NCI-H748 (cell line): ENCODE data around the gene PEX11B.
A peak's percentile ranks its signal among the peaks of the same experiment; 100 is the strongest.
"Not testable (repeated sequence)": the region's sequence is repeated elsewhere in the genome, so short reads cannot be mapped to it uniquely, and the experiment has no call there.

Source experiments
- DNase-seq: peaks from one replicate; lab custom pipeline; 2025; ENCODE audit not compliant: unreplicated experiment; lab: John Stamatoyannopoulos, UW

PEX11B gene

DNA sequence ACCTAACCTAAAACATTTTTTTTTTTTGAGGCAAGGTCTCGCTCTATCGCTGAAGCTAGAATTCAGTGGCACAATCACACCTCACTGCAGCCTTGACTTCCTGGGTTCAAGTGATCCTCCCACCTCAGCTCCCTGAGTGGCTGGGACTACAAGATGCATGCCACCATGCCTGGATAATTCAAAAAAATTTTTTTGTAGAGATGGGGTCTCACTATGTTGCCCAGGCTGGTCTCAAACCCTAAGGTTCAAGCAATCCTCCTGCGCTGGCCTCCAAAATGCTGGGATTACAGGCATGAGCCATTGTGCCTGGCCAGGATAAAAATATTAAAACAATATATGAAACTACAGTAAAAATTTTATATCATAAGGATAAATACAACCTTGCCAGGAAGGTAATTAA lies 34.4 kb upstream of the PEX11B start:
- no peak for DNase-seq

DNA sequence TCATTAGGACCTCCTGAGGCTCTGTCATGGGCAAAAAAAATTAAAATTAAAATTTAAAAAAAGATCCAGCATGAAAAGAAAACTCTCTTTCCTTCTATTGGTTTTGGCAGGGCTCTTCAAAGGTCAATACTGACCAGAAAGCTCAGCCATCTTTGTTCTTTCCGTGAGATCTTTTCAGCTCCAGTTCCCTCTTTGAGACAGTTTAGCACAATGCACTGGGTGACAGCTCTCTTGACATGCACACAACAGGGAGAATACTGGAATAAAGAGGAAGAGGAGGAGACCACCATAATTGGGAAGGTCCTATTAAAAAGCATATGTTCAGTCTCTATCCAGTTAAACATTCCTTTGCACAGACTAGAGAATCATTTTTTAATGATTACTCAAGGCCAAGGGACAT lies 33.0 kb upstream of the PEX11B start:
- DNase-seq = no peak

DNA sequence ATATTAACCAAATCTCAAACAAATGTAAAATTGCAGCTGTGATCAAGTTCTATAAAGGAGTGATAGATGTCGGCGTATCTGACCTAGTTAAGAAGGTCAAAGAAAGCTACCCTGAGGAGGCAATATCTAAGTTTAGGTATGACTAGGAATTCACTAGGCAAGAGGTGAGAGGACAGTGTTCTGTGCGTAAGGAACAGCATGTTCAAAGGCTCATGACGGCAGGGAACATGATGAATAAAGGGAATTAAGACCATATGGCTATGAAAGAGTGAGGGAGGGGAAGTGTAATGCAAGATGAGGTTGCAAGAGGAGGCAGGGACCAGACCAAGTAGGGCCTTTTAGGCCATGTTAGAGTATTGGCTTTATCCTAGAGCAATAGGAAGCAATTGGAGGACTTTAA lies 30.7 kb upstream of the PEX11B start:
- no peak for DNase-seq

DNA sequence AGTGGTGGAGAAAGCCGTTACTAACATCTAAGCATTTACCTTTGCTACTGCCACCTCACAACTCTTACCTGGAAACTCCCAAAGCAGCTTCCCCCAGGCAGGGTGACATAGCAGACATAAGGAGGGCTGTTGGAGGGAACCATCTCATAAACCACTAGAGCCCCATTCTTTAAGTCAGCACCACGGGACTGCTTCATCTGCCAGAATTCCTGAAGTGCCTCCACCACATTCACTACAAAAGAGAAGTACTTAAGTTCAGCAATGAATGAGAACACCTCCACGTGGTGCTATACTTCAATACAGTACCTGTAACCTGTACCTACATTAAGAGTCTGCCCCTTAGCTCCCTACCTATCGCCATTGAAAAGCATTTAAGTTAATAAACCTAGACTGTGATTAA lies 29.0 kb upstream of the PEX11B start:
- DNase-seq = no peak

DNA sequence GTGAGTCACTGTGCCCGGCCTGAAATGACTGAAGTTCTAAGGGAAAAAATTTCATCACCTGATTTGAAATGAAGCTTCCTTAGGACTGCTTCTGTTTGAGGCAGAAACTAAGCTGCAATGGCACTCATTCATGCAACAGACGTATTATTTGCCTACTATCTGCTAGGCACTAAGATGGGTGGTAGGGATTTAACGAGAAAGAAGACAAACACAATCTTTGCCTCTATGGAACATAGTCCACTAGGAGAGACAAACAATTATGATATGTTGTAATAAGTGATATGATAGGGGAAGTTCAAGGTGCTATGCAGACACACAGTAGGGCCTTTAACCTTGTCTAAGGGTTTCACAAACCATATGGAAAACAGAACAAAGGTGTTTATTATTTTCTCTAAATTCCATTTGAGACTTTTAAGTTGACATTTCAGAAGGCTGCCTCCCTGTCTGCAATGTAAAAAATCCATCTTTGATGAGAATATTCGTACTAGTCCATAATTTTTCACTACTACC lies 28.0 kb upstream of the PEX11B start:
- no peak for DNase-seq

DNA sequence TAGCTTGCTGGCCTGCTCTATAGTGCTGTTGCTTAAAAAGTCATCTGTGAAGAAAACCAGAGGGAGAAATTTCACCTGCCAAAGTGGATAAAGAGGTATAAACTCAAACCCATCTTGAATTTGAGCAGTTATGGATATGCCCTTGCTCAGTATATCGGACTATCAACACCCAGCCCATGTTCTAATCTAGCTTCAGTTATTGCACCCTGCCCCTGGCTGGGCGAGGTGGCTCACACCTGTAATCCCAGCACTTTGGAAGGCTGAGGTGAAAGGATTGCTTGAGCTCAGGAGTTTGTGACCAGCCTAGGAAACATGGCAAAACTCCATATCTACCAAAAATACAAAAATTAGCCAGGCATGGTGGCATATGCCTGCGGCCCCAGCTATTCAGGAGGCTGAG lies 26.0 kb upstream of the PEX11B start:
- DNase-seq = no peak

DNA sequence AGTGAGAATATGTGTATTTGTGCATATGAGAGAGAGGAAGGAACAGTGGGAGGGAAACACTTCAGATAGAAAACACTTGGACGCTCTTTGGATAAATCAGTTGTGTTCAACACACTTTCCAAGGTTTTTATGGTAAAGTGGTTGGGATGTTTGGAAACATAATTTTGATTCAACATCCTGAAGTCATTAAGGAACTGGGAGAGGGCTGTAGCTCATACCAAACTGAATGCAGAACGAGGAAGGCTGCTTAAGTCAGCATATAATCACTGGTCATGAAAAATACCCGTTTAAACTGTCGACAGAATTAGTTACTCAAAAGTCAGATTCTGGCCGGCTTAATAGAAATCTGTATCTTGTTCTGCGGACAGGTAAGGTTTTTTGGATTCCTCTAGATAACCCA lies 24.4 kb upstream of the PEX11B start:
- DNase-seq = no peak

DNA sequence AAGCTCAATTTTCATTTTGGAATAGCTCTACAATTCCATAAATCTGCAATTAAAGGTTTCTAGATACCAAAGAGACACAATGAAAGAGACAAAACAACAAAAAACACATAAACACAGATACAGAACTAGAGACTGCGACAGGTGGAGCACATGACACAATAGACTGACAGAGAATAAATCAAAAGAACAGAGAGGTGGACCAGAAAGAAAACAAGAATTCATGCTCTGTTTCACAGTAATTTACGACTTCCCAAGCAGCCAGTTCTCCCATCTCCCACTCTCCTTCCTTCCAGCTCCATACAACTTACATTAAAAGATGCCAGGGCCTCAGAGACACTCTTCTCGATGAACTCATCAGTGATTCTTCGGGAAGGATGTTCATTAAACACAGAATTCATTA lies 23.9 kb upstream of the PEX11B start:
- peak; percentile 5 for DNase-seq

DNA sequence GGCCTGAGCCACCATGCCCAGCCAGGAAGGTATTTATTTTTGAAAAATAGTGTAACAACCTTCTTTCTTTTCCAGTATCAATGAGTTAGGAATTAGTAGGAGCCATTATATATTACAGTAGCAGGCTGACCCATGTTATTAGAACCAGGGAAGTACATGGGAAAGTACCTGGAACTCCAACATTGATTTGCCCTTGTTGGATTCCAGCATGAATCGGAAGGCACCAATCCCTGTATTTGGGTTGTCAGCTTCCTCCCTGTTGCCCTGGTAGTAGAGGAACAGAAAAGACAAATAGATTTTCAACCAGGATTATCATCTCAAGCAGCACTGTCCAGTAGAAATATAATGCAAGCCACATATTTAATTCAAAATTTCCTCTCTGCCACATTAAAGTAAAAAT lies 18.9 kb upstream of the PEX11B start:
- DNase-seq = no peak

DNA sequence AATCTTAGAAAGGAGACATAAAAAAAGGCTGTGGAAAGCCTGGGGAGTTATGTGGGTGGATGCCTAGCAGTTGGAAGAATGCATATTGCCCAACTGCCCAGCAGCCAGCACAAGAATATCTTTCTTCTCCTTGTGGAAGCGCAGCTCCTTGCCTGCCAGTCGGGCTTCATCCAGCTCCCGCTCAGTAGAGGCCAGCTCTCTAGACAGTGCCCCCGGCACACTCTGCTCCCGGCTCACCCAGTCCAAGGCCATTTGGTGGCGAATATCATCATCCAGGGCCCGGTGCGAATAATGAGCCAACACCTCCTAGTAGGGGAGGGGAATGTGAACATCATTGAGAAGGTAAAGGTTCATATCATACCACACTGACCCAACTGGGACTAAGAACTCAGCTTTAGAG lies 17.7 kb upstream of the PEX11B start:
- DNase-seq = no peak

DNA sequence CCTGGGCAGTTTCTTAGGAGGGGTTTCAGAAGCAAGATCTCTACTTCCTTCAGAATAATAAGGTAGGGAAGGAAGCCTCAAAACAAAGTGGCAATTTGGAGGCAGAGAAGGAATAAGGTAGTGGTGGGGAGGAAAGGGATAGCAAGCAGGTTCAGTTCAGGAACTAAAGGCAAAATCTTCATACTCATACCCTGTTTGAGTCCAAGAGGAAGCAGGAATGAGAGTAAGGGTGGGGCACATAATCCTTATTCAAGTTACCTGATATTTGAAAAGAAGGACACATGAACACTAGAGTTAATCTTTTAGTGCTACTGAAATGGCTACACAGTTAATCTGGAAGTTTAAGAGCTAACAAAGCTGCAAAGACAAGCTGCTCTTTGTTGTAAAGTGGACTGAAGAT lies 17.2 kb upstream of the PEX11B start:
- no peak for DNase-seq

DNA sequence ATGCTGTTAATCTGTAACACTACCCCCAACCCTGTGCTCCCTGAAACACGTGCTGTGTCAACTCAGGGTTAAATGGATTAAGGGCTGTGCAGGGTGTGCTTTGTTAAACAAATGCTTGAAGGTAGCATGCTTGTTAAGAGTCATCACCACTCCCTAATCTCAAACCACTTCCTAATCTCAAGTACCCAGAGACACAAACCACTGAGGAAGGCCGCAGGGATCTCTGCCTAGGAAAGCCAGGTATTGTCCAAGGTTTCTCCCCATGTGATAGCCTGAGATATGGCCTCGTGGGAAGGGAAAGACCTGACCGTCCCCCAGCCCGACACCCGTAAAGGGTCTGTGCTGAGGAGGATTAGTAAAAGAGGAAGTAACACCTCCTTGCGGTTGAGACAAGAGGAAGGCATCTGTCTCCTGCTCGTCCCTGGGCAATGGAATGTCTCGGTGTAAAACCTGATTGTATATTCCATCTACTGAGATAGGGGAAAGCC lies 14.0 kb upstream of the PEX11B start:
- not testable (repeated sequence) for DNase-seq

DNA sequence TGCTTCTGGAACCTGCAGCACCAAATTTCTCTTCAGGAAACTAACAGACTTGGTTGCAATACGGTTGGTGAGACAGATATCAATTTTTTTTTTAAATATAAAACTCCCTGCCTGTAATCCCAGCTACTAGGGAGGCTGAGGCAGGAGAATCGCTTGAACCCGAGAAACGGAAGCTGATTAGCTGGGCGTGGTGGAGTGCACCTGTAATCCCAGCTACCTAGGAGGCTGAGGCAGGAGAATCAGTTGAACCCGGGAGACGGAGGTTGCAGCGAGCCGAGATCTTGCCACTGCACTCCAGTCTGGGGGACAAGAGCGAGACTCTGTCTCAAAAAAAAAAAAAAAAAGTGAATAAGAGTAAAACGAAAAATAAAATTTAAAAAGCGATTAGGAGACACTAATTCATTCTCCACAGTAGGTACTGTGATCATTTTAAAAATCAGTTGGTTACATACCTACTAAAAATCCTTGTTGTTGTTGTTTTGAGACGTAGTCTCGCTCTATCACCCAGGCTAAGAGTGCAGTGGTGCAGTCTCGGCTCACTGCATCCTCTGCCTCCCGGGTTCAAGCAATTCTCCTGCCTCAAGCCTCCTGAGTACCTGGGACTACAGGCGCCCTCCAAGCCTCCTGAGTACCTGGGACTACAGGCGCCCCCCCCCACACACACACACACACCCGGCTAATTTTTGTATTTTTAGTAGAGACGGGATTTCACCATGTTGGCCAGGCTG lies 9.6 kb upstream of the PEX11B start:
- DNase-seq = peak; percentile 38

DNA sequence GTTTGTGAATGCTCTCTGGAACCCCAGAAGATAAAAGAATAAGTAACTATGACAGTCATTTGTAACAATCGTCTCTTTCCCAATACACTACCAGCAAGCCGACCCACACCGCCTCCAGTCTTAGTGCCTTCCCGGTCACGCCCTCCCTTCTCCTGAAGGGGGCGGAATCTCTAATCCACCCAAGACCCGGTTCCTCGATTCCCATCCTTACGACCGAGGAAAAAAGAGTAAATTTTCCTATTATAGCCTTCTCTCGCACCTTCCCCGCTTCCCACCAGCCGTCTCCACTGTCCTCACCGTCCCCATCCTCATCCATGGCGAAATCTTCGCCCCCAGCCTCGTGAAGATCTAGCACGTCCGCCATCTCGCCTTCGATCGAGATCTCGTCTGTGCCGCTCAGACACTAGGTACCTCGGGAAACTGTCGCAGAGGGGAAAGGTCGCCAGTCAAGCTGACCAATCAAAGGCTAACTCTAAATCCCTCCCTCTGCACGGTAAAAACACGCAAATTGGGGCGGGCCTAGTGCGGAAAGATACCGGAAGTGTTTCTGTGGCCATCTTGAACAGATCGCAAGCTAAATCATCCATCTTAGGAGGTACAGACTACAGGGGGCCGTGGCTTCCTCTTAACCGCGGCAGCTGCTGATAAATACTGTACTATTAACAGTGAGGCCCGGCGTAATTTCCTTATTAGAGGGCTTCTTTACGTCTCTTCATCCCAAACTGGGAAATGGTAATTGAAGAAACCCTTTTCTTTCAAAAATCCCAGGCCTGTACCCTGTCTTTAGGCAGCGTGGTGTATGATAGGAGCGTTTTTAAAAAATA lies 8.8 kb upstream of the PEX11B start, which contains the start of gene RBM8A:
Gene RBM8A (minus strand): TSS at position 422 of the 824 bp plus-strand sequence. CDS start 58 bp downstream, at position 364.
- peak; percentile 99 for DNase-seq

DNA sequence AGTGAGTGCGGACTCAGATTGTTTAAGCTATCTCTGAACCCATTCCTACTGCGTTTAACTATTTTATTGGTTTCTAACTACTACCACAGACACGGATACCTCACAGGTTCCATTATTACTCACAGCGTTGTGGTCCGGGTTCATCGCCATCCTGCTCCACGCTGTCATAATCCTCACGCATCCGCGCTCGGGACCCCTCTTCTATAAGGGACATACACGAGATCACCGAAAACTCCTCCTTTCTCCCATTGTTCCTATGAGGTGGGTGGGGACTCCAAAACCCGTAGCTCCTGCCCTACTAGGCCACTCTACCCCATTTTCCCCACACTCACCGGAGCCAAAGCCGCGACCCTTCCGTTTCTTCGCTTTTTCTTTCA lies 8.2 kb upstream of the PEX11B start:
- peak; percentile 34 for DNase-seq

DNA sequence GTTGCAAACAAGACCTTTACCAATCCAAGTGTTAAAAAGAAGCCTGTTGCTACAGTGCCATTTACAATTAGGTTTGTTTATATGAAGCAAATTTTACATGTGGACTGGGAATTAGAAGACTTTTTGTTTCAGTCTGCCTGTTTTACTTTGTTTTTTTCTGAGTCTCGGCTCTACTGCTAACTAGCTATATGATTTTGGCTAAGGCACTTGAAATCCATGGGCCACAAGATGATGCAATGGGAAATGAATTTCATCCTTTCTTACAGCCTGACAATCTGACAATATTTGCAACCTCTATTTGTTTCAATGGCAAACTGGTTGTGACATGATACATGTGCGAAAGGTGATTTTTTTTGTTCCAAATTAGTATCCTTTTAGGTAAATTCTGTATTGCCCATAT lies 3.7 kb upstream of the PEX11B start:
- no peak for DNase-seq

DNA sequence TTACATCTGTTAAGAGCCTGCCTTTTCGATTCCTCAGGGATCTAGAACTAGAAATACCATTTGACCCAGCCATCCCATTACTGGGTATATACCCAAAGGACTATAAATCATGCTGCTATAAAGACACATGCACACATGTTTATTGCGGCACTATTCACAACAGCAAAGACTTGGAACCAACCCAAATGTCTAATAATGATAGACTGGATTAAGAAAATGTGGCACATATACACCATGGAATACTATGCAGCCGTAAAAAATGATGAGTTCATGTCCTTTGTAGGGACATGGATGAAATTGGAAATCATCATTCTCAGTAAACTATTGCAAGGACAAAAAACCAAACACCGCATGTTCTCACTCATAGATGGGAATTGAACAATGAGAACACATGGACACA lies 1.8 kb upstream of the PEX11B start:
- not testable (repeated sequence) for DNase-seq

DNA sequence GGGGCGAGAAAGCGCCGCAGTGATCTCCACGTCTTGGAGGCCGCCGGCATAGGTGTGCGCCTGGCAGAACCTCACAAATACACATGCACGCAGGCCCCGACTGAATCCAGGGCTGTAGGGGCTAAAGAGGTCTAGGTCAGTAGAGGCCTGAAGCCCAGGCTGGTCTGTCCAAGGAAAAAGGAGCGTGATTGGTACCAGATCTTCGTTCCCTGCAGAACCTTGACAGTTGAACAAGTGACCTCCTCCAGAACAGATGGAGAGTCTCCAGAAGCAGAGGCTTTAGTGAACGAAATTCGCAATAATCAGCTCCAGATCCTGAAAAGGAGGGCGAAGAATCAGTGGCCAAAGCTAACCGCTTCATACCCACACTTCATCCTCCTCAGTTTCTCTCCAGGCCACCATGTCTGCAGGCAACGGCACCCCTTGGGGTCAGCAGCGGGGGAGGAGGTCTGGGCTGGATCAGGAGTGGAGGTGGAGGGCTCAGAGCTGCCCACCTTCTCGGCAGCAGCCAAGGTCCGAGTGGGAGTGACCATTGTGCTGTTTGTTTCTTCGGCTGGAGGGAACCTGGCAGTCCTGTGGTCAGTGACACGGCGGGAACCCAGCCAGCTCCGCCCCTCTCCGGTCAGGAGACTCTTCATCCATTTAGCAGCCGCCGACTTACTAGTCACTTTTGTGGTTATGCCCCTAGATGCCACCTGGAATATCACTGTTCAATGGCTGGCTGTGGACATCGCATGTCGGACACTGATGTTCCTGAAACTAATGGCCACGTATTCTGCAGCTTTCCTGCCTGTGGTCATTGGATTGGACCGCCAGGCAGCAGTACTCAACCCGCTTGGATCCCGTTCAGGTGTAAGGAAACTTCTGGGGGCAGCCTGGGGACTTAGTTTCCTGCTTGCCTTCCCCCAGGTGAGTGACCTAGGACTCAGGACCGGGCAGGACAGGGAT lies 749 bp upstream of the PEX11B start:
- peak; percentile 66 for DNase-seq

DNA sequence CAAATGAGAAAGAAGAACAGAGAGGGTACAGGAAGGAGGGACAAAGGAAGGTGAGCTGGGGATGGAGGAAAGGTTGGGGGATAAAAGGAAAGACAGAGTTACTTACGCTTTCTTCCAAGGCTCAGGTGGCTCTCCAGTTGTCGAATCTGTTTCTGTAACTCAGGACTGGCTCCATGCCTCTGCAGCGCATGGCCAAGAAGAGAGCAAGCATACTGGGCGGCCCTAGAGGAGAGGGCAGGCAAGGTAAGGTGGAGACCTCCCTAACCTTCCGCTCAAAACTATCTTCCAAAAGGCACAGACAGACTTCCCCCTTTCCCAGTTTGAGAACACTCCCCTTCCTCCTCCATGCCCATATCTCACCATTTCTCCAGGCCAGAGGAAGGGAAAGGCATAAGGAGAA lies 922 bp downstream of the PEX11B start:
- DNase-seq = no peak

DNA sequence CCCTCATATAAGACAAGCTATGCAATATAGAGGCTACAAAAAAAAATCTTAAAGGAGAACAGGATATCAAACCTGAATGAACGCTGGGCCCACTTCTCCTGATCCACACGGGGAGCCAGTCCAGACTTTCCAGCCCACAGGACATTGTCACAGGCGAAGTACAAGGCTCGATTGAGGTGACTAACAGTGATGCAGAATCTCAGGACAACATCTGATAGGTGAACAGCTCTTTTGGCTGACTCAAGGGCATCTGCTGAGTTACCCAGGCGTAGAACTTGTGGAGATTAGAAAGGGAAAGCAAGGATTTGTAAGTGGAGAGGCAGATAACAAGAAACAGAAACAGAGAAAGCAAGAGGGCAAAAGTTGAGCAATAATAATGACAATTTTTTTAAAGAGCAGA lies 1.8 kb downstream of the PEX11B start:
- no peak for DNase-seq

DNA sequence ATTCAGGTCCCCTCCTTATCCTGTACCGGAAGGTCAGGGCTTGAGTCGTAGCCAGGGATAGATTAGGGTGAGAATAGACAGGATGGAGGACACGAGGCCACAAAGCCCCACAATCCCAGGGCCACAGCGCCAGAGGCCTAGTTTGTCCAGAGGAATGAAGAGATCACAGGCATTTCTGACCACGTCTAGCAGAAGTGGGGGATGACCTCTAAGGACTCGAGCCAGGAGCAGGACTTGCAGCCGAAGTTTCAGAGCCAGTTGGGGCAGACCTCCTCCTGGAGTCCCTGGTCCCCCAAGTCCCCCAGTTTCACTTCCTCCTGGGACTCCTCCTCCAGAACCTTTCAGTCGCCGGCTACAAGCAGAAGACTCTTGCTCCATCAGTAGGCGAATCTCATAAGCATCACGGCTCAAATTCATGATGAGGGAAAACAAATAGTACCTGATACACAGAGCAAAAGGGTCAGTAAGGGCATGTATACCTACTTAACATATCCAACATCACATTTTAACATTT lies 6.3 kb downstream of the PEX11B start:
- DNase-seq = no peak
